ENCODE data around the gene MMS22L.

Gene MMS22L

DNA sequence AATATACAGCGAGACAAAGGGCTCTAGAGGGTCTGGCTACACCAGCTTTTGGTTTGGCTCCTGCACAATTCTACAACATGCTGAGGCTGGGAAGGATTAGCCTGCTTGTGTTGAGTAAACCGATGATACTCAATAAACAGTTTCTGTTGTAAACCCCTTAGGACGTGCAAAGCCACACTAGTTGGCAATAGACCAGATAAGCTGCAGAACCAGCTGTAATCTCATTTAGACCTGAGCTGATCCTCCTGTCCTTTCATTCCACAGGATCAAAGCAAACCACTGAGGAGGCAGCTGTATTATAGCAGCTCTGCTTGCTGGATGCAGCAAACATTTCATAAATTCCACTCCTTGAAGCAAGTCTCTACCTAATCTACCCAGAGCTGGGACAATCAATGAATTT, 79.7 kb downstream of the MMS22L start:
- DNase-seq (ENCODE audit: insufficient read length, low spot score) = no peak
- no peak for FAIRE-seq

GRCh38 chr6:97198046-97198565, 84.9 kb downstream of the MMS22L start:
- DNase-seq (ENCODE audit: insufficient read length, low spot score) (no peak), FAIRE-seq (no peak)
- no peak for TF ChIP-seq POU2F2 (IDR thresholded peaks at IDR 0.05; ENCODE audit: low read depth, low read length)
- TF ChIP-seq TAF1 (IDR thresholded peaks at IDR 0.05; ENCODE audit: low read depth, low read length) = no peak
- no peak for TF ChIP-seq PAX5 (IDR thresholded peaks at IDR 0.05; ENCODE audit: insufficient read depth, low read length, severe bottlenecking)
- no peak for TF ChIP-seq SPI1 (IDR thresholded peaks at IDR 0.05; ENCODE audit: low read depth, low read length)
- no peak for TF ChIP-seq POLR2A (IDR thresholded peaks at IDR 0.05; ENCODE audit: low read depth, low read length)
- TF ChIP-seq POLR2AphosphoS5 (IDR thresholded peaks at IDR 0.05; ENCODE audit: low read depth, low read length) = no peak

More for the DNA sequence above, 79.7 kb downstream of the MMS22L start:
- no peak for TF ChIP-seq POU2F2 (IDR thresholded peaks at IDR 0.05; ENCODE audit: low read depth, low read length)
- TF ChIP-seq PAX5 (IDR thresholded peaks at IDR 0.05; ENCODE audit: insufficient read depth, low read length, severe bottlenecking) = no peak
- no peak for TF ChIP-seq POLR2A (IDR thresholded peaks at IDR 0.05; ENCODE audit: low read depth, low read length)
- no peak for TF ChIP-seq POLR2AphosphoS5 (IDR thresholded peaks at IDR 0.05; ENCODE audit: low read depth, low read length)
- no peak for TF ChIP-seq TAF1 (IDR thresholded peaks at IDR 0.05; ENCODE audit: low read depth, low read length)
- no peak for TF ChIP-seq SPI1 (IDR thresholded peaks at IDR 0.05; ENCODE audit: low read depth, low read length)

GRCh38 chr6:97195117-97195516, 87.9 kb downstream of the MMS22L start:
- FAIRE-seq (no peak), DNase-seq (ENCODE audit: insufficient read length, low spot score) (no peak)
- TF ChIP-seq POLR2A (IDR thresholded peaks at IDR 0.05; ENCODE audit: low read depth, low read length) = no peak
- no peak for TF ChIP-seq PAX5 (IDR thresholded peaks at IDR 0.05; ENCODE audit: insufficient read depth, low read length, severe bottlenecking)
- TF ChIP-seq POU2F2 (IDR thresholded peaks at IDR 0.05; ENCODE audit: low read depth, low read length) = no peak
- TF ChIP-seq SPI1 (IDR thresholded peaks at IDR 0.05; ENCODE audit: low read depth, low read length) = no peak
- no peak for TF ChIP-seq TAF1 (IDR thresholded peaks at IDR 0.05; ENCODE audit: low read depth, low read length)
- TF ChIP-seq POLR2AphosphoS5 (IDR thresholded peaks at IDR 0.05; ENCODE audit: low read depth, low read length) = no peak

- TF ChIP-seq PAX5 (IDR thresholded peaks at IDR 0.05; ENCODE audit: insufficient read depth, low read length, severe bottlenecking) (no peak), SPI1 (IDR thresholded peaks at IDR 0.05; ENCODE audit: low read depth, low read length) (no peak), TAF1 (IDR thresholded peaks at IDR 0.05; ENCODE audit: low read depth, low read length) (no peak), POLR2AphosphoS5 (IDR thresholded peaks at IDR 0.05; ENCODE audit: low read depth, low read length) (no peak), POU2F2 (IDR thresholded peaks at IDR 0.05; ENCODE audit: low read depth, low read length) (no peak), POLR2A (IDR thresholded peaks at IDR 0.05; ENCODE audit: low read depth, low read length) (no peak)
- FAIRE-seq = no peak
- DNase-seq (ENCODE audit: insufficient read length, low spot score) = no peak
These were observed 93.2 kb downstream of the MMS22L start for GRCh38 chr6:97189767-97190166.

- no peak for FAIRE-seq
- no peak for DNase-seq (ENCODE audit: insufficient read length, low spot score)
These were observed 95.1 kb downstream of the MMS22L start for GRCh38 chr6:97187951-97188350.

DNA sequence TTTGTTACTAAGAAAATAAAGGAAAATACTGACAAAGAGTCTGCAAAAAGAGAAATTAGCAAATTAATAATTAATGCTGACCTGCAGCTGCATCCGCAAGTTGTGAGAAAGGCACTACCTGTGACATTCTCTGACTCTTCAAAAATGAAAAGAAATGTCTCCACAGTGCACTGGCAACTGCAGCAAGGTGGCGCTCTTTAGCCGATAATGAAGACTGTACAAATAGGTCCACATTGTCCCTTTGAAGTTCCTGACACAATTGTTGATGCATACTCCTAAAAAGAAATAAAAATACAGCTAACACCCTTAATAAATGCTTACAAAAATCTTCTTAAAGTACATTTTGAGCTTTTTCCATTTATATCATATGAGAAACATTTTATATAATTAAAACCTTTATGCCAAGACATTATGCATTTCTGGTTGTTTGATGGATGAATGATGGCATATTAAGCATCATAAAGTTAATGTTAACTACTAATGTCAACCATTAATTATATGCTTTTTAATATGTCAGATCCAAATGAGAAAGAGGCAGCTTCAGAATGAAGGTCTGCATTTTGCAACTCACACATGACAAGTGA, 96.5 kb downstream of the MMS22L start:
- TF ChIP-seq TAF1 (IDR thresholded peaks at IDR 0.05; ENCODE audit: low read depth, low read length) = no peak
- TF ChIP-seq SPI1 (IDR thresholded peaks at IDR 0.05; ENCODE audit: low read depth, low read length) = no peak
- no peak for TF ChIP-seq POLR2A (IDR thresholded peaks at IDR 0.05; ENCODE audit: low read depth, low read length)
- no peak for TF ChIP-seq POLR2AphosphoS5 (IDR thresholded peaks at IDR 0.05; ENCODE audit: low read depth, low read length)
- no peak for TF ChIP-seq POU2F2 (IDR thresholded peaks at IDR 0.05; ENCODE audit: low read depth, low read length)
- no peak for TF ChIP-seq PAX5 (IDR thresholded peaks at IDR 0.05; ENCODE audit: insufficient read depth, low read length, severe bottlenecking)
- peak; percentile 6 for DNase-seq (ENCODE audit: insufficient read length, low spot score)
- FAIRE-seq = peak; percentile 94

More at GRCh38 chr6:97187951-97188350, 95.1 kb downstream of the MMS22L start:
- TF ChIP-seq SPI1 (IDR thresholded peaks at IDR 0.05; ENCODE audit: low read depth, low read length) (no peak), PAX5 (IDR thresholded peaks at IDR 0.05; ENCODE audit: insufficient read depth, low read length, severe bottlenecking) (no peak), POLR2A (IDR thresholded peaks at IDR 0.05; ENCODE audit: low read depth, low read length) (no peak), POU2F2 (IDR thresholded peaks at IDR 0.05; ENCODE audit: low read depth, low read length) (no peak), POLR2AphosphoS5 (IDR thresholded peaks at IDR 0.05; ENCODE audit: low read depth, low read length) (no peak), TAF1 (IDR thresholded peaks at IDR 0.05; ENCODE audit: low read depth, low read length) (no peak)

- DNase-seq (ENCODE audit: insufficient read length, low spot score) = no peak
- no peak for TF ChIP-seq POLR2A (IDR thresholded peaks at IDR 0.05; ENCODE audit: low read depth, low read length)
- no peak for FAIRE-seq
These were observed 105.1 kb downstream of the MMS22L start for GRCh38 chr6:97177905-97178304.

- FAIRE-seq (no peak), DNase-seq (ENCODE audit: insufficient read length, low spot score) (no peak)
- TF ChIP-seq POU2F2 (IDR thresholded peaks at IDR 0.05; ENCODE audit: low read depth, low read length) (no peak), POLR2A (IDR thresholded peaks at IDR 0.05; ENCODE audit: low read depth, low read length) (no peak), SPI1 (IDR thresholded peaks at IDR 0.05; ENCODE audit: low read depth, low read length) (no peak), PAX5 (IDR thresholded peaks at IDR 0.05; ENCODE audit: insufficient read depth, low read length, severe bottlenecking) (no peak), POLR2AphosphoS5 (IDR thresholded peaks at IDR 0.05; ENCODE audit: low read depth, low read length) (no peak), TAF1 (IDR thresholded peaks at IDR 0.05; ENCODE audit: low read depth, low read length) (no peak)
These were observed 106.5 kb downstream of the MMS22L start for GRCh38 chr6:97176468-97176867.

DNA sequence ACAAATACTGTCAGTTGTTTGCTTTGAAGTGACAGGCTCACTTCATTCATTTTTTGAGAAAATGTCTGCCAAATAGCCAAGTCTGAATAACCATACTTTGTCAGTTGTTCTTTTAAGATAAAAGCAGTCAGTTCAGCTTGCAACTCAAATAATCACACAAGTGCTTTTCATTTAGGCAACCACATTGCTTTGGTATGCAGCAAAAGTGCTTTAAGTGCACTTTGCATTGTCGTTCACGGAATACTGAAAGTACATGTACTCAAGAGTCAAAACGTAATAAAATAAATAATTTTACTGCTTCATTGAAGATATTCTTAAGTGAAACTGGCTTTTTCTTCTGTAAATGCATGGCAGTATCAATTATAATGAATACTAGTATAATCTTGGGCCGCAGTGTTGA, 107.2 kb downstream of the MMS22L start:
- no peak for DNase-seq (ENCODE audit: insufficient read length, low spot score)
- no peak for TF ChIP-seq POU2F2 (IDR thresholded peaks at IDR 0.05; ENCODE audit: low read depth, low read length)
- no peak for TF ChIP-seq TAF1 (IDR thresholded peaks at IDR 0.05; ENCODE audit: low read depth, low read length)
- no peak for TF ChIP-seq POLR2A (IDR thresholded peaks at IDR 0.05; ENCODE audit: low read depth, low read length)
- no peak for TF ChIP-seq POLR2AphosphoS5 (IDR thresholded peaks at IDR 0.05; ENCODE audit: low read depth, low read length)
- no peak for TF ChIP-seq SPI1 (IDR thresholded peaks at IDR 0.05; ENCODE audit: low read depth, low read length)
- TF ChIP-seq PAX5 (IDR thresholded peaks at IDR 0.05; ENCODE audit: insufficient read depth, low read length, severe bottlenecking) = no peak
- no peak for FAIRE-seq

DNA sequence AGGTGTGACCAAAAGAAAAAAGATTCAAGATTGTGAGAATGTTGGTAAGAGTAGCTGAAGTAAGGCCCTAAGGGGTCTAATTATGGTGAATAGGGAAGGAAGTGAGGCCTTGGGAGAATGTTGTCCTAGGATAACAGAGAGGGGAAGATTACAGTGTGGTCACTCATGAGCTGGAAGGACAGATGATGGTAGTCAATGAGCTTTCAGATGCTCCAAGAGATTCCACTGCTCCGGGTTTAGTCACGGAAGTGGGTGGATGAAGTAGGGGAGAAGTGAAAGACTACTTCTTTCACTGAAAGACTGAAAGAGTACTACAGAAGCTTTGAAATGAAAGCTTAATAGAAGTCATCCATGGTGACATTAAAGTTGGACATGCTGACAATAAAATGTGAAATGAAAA, 108.5 kb downstream of the MMS22L start:
- TF ChIP-seq POLR2A (IDR thresholded peaks at IDR 0.05; ENCODE audit: low read depth, low read length) (no peak), POU2F2 (IDR thresholded peaks at IDR 0.05; ENCODE audit: low read depth, low read length) (no peak), POLR2AphosphoS5 (IDR thresholded peaks at IDR 0.05; ENCODE audit: low read depth, low read length) (no peak)
- DNase-seq (ENCODE audit: insufficient read length, low spot score) (no peak), FAIRE-seq (no peak)
